Epidermal melanocyte (primary cell): Measurements from ENCODE around the gene RCE1.
A peak's percentile ranks its signal among the peaks of the same experiment; 100 is the strongest.
"Not testable (repeated sequence)": the region's sequence is repeated elsewhere in the genome, so short reads cannot be mapped to it uniquely, and the experiment has no call there.

ENCODE experiments used
- DNase-seq: peaks from one replicate; pipeline ENCODE4 v3.0.0; 2011; ENCODE audit warnings: low spot score; ENCODE audit not compliant: insufficient read length

RCE1 gene

GRCh38 chr11:66842896-66843775 is at the start of gene RCE1:
RCE1 (plus strand) TSS chr11:66843441; CDS start chr11:66843456, 15 bp downstream.
- DNase-seq: peak; percentile 94

GRCh38 chr11:66799815-66800214 is 43.4 kb upstream of the RCE1 start:
- DNase-seq: not testable (repeated sequence)

- no peak for DNase-seq
Measured at GRCh38 chr11:66800720-66801428, 42.4 kb upstream of the RCE1 start.

GRCh38 chr11:66809592-66809991 is 33.6 kb upstream of the RCE1 start:
- DNase-seq: no peak

GRCh38 chr11:66810576-66811185 is 32.6 kb upstream of the RCE1 start:
- no peak for DNase-seq

GRCh38 chr11:66814678-66815077 is 28.6 kb upstream of the RCE1 start:
- DNase-seq: no peak

GRCh38 chr11:66815646-66816045 is 27.6 kb upstream of the RCE1 start:
- no peak for DNase-seq

- no peak for DNase-seq
Measured at GRCh38 chr11:66818231-66818955, 24.8 kb upstream of the RCE1 start.

GRCh38 chr11:66820381-66820780 is 22.9 kb upstream of the RCE1 start:
- no peak for DNase-seq

GRCh38 chr11:66820901-66821300 is 22.3 kb upstream of the RCE1 start:
- no peak for DNase-seq

- no peak for DNase-seq
Measured at GRCh38 chr11:66823700-66824099, 19.5 kb upstream of the RCE1 start.

GRCh38 chr11:66824573-66824972 is 18.7 kb upstream of the RCE1 start:
- DNase-seq: not testable (repeated sequence)

- no peak for DNase-seq
Measured at GRCh38 chr11:66834539-66834845, 8.7 kb upstream of the RCE1 start.

- DNase-seq: no peak
Measured at GRCh38 chr11:66834943-66835342, 8.3 kb upstream of the RCE1 start.

GRCh38 chr11:66835768-66836405 is 7.4 kb upstream of the RCE1 start:
- no peak for DNase-seq

- DNase-seq: no peak
Measured at GRCh38 chr11:66840317-66841091, 2.7 kb upstream of the RCE1 start.

GRCh38 chr11:66841861-66842260 is 1.4 kb upstream of the RCE1 start:
- DNase-seq: no peak

- no peak for DNase-seq
Measured at GRCh38 chr11:66842501-66842895, 743 bp upstream of the RCE1 start.

GRCh38 chr11:66843776-66844495 is 695 bp downstream of the RCE1 start:
- no peak for DNase-seq
